GM12878 (cell line): ENCODE results near the gene PIEZO2. TPM values are rescaled to one million over a fixed set of nuclear protein-coding genes. Genes with fewer than 3 reads are reported as not detected.

ENCODE experiments used
- ATAC-seq: fragments of 200-7000 bp; cut with Tn5 transposase; 3 replicates; pipeline ENCODE4 v1.9.1; 2020; ENCODE audit warnings: mild to moderate bottlenecking, moderate library complexity
- BruUV-seq: library from RNA; stranded (reverse); fragments of 400-500 nt; replicated peaks from 2 replicates; lab custom pipeline; 2021; lab: Mats Ljungman, UMichigan
- CTCF ChIA-PET: fragments of 300-600 bp; sonication (Branson Sonifier 250); formaldehyde crosslinking; extraction: SDS; loops from one replicate; lab custom pipeline; 2021; ENCODE audit warnings: inconsistent platforms; lab: Yijun Ruan, JAX
- POLR2A ChIA-PET: fragments of 350-600 bp; formaldehyde crosslinking; extraction: SDS; loops from one replicate; lab custom pipeline; 2021; ENCODE audit warnings: inconsistent platforms; lab: Charles Lee
- RAD21 ChIA-PET: fragments of 300-600 bp; sonication (Branson Sonifier 250); formaldehyde crosslinking; loops from one replicate; lab custom pipeline; 2023; ENCODE audit warnings: antibody characterized with exemption; ENCODE audit not compliant: unreplicated experiment; lab: Charles Lee
- SMC1A ChIA-PET: fragments of 300-600 bp; sonication (Branson Sonifier 250); formaldehyde crosslinking; loops from one replicate; lab custom pipeline; 2023; ENCODE audit not compliant: unreplicated experiment, uncharacterized antibody; lab: Charles Lee
- DNase-seq: peaks from one replicate; pipeline ENCODE4 v3.0.0-alpha.2; 2011; ENCODE audit warnings: low read depth, low spot score
- FAIRE-seq: peaks from 3 replicates; lab custom pipeline; 2011; peaks lifted over from hg19 to GRCh38; lab: Jason Lieb, UNC
- H2AFZ ChIP-seq: 2 replicates; pipeline ENCODE4 v1.6.0; 2011; ENCODE audit warnings: low read depth, low read length, control low read depth; ENCODE audit not compliant: control insufficient read depth
- H3K27ac ChIP-seq: 2 replicates; pipeline ENCODE4 v1.5.1; 2011; ENCODE audit warnings: control low read depth; ENCODE audit not compliant: control insufficient read depth, insufficient read depth
- H3K27me3 ChIP-seq, 2 experiments: replicated peaks in 1 of 2; 2 replicates each; pipeline versions ENCODE4 v1.6.0 to v1.6.1; 2011; ENCODE audit warnings: low read length in 1 of 2; ENCODE audit not compliant: control insufficient read depth in 2 of 2, insufficient read depth in 2 of 2
- H3K36me3 ChIP-seq, 2 experiments: 2 replicates each; pipeline ENCODE4 v1.5.1; 2011; ENCODE audit warnings: low read length in 1 of 2; ENCODE audit not compliant: control insufficient read depth in 2 of 2, insufficient read depth in 2 of 2
- H3K4me1 ChIP-seq: 2 replicates; pipeline ENCODE4 v1.6.1; 2011; ENCODE audit warnings: mild to moderate bottlenecking, low read length, moderate library complexity, mixed read lengths; ENCODE audit not compliant: control insufficient read depth, insufficient read depth
- H3K4me2 ChIP-seq: 2 replicates; pipeline ENCODE4 v1.6.0; 2011; ENCODE audit warnings: control low read depth; ENCODE audit not compliant: control insufficient read depth, insufficient read depth
- H3K4me3 ChIP-seq: fragments of 200-600 bp; sonication (generic); 2 replicates; pipeline ENCODE4 v1.5.1; 2016
- H3K79me2 ChIP-seq: 2 replicates; pipeline ENCODE4 v1.6.0; 2011; ENCODE audit warnings: low read length; ENCODE audit not compliant: control insufficient read depth, insufficient read depth
- H3K9ac ChIP-seq: 2 replicates; pipeline ENCODE4 v1.8.0; 2011; ENCODE audit warnings: low read length, control low read depth, mixed read lengths; ENCODE audit not compliant: control insufficient read depth, insufficient read depth
- H3K9me3 ChIP-seq: replicated peaks from 3 replicates; pipeline ENCODE4 v1.5.1; 2011; ENCODE audit warnings: mild to moderate bottlenecking, low read length; ENCODE audit not compliant: control insufficient read depth, insufficient read depth
- H4K20me1 ChIP-seq: 2 replicates; pipeline ENCODE4 v1.6.0; 2011; ENCODE audit not compliant: control insufficient read depth, insufficient read depth
- BMI1 ChIP-seq: fragments of 450-650 bp; IDR thresholded peaks from 2 replicates; pipeline ENCODE4 v1.6.1; 2016; ENCODE audit warnings: mild to moderate bottlenecking, moderate library complexity, borderline replicate concordance
- CBFB ChIP-seq: IDR thresholded peaks from 2 replicates; pipeline ENCODE4 v1.6.1; 2016; ENCODE audit warnings: antibody characterized with exemption, low read depth
- CEBPB ChIP-seq, 2 experiments: fragments of 150-350 bp in 1 of 2; IDR thresholded peaks; 2 replicates each; pipeline ENCODE4 v1.6.1; 2012 to 2014; ENCODE audit warnings: low read depth in 2 of 2, low read length in 2 of 2, borderline replicate concordance in 1 of 2, inconsistent platforms in 1 of 2
- HDAC6 ChIP-seq: fragments of 200-600 bp; sonication (generic); IDR thresholded peaks from one replicate; pipeline ENCODE4 v1.8.0; 2017; ENCODE audit warnings: antibody characterized with exemption; ENCODE audit not compliant: unreplicated experiment
- TCF7 ChIP-seq: IDR thresholded peaks from 2 replicates; pipeline ENCODE4 v1.6.1; 2014; ENCODE audit warnings: antibody characterized with exemption, borderline replicate concordance
- YBX1 ChIP-seq: fragments of 450-650 bp; IDR thresholded peaks from 2 replicates; pipeline ENCODE4 v1.6.1; 2016; ENCODE audit warnings: antibody characterized with exemption
- YY1 ChIP-seq: IDR thresholded peaks from 2 replicates; pipeline ENCODE4 v1.6.1; 2011; ENCODE audit warnings: low read depth, mild to moderate bottlenecking, low read length
- ZNF622 ChIP-seq: fragments of 450-650 bp; IDR thresholded peaks from 2 replicates; pipeline ENCODE4 v1.6.1; 2017; ENCODE audit warnings: mild to moderate bottlenecking, inconsistent platforms
- WGBS: methylation state at CpG from one replicate; pipeline ENCODE4 v1.1.6; 2016; ENCODE audit warnings: low lambda C conversion rate; ENCODE audit not compliant: insufficient replicate concordance, insufficient coverage; ENCODE audit errors: missing lambda C conversion rate; 5-methylcytosine and 5-hydroxymethylcytosine counted together
- in situ Hi-C: fragments of 300-500 bp; cut with MboI; formaldehyde crosslinking; loops from 9 replicates; pipeline ENCODE4 v1.14.3; 2018; ENCODE audit warnings: mixed read lengths
- intact Hi-C: fragments of 100-400 bp; cut with micrococcal nuclease; formaldehyde crosslinking; loops from one replicate; pipeline ENCODE4 v1.14.2; 2022; ENCODE audit not compliant: unreplicated experiment
- polyA plus RNA-seq, 11 experiments: library from polyadenylated mRNA; depleted of rRNA in 4 of 11; unstranded in 6 of 11; stranded (reverse) in 5 of 11; fragments of >200 nt; fragmentation: Nextera tagmentation in 4 of 11; fragmentation: Illumina TruSeq in 1 of 11; extraction: Ambion mirVana in 4 of 11; extraction: Trizol in 1 of 11; gene quantifications; 1 replicate in 1 of 11; 2 replicates in 10 of 11; pipeline versions ENCODE4 v1.2.1 to v1.2.3, GENCODE V29; 2011 to 2016; ENCODE audit warnings: inconsistent platforms in 2 of 11, missing spikeins in 2 of 11, low read depth in 1 of 11
- total RNA-seq, 4 experiments: library from RNA; depleted of rRNA in 3 of 4; stranded (reverse); fragments of >200 nt in 3 of 4; fragmentation: Illumina TruSeq in 1 of 4; extraction: Trizol in 1 of 4; gene quantifications; 2 replicates each; pipeline versions ENCODE4 v1.2.1 to v1.2.3, GENCODE V29; 2013 to 2021
- TF ChIP-seq, protein P1 (sequence below): IDR thresholded peaks from 2 replicates; pipeline ENCODE4 v1.6.1; 2011; ENCODE audit warnings: low read depth, low read length, improper control_type of control experiment, borderline replicate concordance
- TF ChIP-seq, protein P2 (sequence below): IDR thresholded peaks from 2 replicates; pipeline ENCODE4 v1.6.1; 2012; ENCODE audit warnings: mild to moderate bottlenecking, low read depth, low read length
- TF ChIP-seq, protein P3 (sequence below): fragments of 450-650 bp; IDR thresholded peaks from 2 replicates; pipeline ENCODE4 v1.6.1; 2014; ENCODE audit warnings: mild to moderate bottlenecking
- TF ChIP-seq, protein P4 (sequence below): IDR thresholded peaks from 2 replicates; pipeline ENCODE4 v1.6.1; 2011; ENCODE audit warnings: low read depth, mild to moderate bottlenecking, low read length, moderate library complexity, borderline replicate concordance; ENCODE audit errors: extremely low read depth

PIEZO2 gene
- total and polyA plus RNA-seq, 10 of the 15 experiments (the other 5 are each of a cell fraction or from before 2014, with no cell fraction given): 6.7 to 42.3 (median 27.4) TPM

DNA sequence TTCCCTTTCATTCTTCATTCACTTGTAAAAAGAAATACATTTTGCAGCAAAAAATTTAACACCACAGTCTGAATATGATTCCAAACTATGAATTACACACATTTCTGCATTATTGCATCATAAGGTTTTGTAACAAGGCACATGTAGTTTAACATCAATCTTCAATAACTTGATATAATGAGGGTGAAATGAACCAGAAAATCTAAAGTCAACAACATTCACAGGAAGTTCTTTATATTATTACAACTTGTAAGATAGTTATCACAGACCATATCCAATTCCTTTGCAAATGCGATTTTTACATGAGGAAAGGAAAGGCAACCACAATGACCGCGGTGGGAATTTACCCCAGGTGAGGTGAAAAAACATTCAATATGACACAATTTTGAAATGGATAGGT, 410.2 kb downstream of the PIEZO2 start:
- no peaks in the 10 kb centered on the region for H3K9me3 ChIP-seq
- ChIA-PET CTCF (interaction anchor here (1.4 kb wide), 1 partner anchor 27 kb away, joined by 3 read pairs; no protein-coding TSS in a partner anchor), RAD21 (interaction anchor here (1.8 kb wide), 1 partner anchor 415 kb away, joined by 4 read pairs; no protein-coding TSS in a partner anchor)
- no peak for FAIRE-seq
- H3K27ac ChIP-seq: no peak overlapping the region
- H3K27me3 ChIP-seq: no peaks in the 10 kb centered on the region
- H4K20me1 ChIP-seq: no peaks in the 10 kb centered on the region
- no peak overlapping the region for H2AFZ ChIP-seq
- peaks cover 0 to 7% of the 10 kb centered on the region in 2 experiments; a peak in 3 of 4 replicates for H3K36me3 ChIP-seq
- TF ChIP-seq YY1 (no peak), TCF7 (no peak), CEBPB (IDR thresholded peaks at IDR 0.05; ENCODE audit: borderline replicate concordance in 1 of 2, low read depth in 2 of 2, low read length in 2 of 2) (no peak), YBX1 (no peak), ZNF622 (no peak), BMI1 (no peak)
- TF ChIP-seq, protein P1, sequence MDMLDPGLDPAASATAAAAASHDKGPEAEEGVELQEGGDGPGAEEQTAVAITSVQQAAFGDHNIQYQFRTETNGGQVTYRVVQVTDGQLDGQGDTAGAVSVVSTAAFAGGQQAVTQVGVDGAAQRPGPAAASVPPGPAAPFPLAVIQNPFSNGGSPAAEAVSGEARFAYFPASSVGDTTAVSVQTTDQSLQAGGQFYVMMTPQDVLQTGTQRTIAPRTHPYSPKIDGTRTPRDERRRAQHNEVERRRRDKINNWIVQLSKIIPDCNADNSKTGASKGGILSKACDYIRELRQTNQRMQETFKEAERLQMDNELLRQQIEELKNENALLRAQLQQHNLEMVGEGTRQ: no peak
- TF ChIP-seq, all 136 proteins: peak for 0
- WGBS: 76% methylated on average over 3 of the region's 3 CpGs
- Histone ChIP-seq H3K79me2 (no peaks in the 10 kb centered on the region), H3K4me3 (no peak overlapping the region), H3K4me2 (no peak overlapping the region), H3K4me1 (no peaks in the 10 kb centered on the region), H3K9ac (no peak overlapping the region)
- DNase-seq (no peak), ATAC-seq (no peak)
- intact Hi-C loops: no loop called here
- POLR2A ChIA-PET: no interaction called here
- no TSS peak for BruUV-seq
- SMC1A ChIA-PET: interaction anchor here (1.3 kb wide), 1 partner anchor 12 kb away, joined by 3 read pairs; no protein-coding TSS in a partner anchor
- in situ Hi-C loops: no loop called here

DNA sequence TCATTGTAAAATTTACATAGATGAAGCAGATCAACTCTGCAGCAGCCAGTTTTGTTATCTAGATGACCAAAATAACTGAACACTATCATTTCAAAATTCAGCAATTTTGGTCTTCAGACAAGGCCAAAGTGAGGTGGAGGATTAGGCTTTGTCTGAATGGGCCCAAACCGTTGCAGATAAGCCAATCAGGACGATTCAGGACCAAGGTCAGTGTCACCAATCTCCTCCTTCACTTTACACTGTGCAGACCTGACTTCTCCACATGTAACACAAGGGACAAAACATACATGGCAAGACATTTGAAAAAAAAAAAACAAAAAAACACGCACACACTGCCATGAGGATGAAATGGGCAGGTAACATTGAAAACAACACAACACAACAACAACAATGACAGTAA, 412.4 kb downstream of the PIEZO2 start:
- FAIRE-seq (no peak), DNase-seq (no peak), ATAC-seq (no peak)
- intact Hi-C loops: no loop called here
- in situ Hi-C loops: no loop called here
- H3K4me3 ChIP-seq: no peak overlapping the region
- WGBS: 0% methylated on average over 3 of the region's 3 CpGs
- H3K36me3 ChIP-seq: peaks cover 0 to 8% of the 10 kb centered on the region in 2 experiments; a peak in 3 of 4 replicates
- no peak overlapping the region for H3K4me2 ChIP-seq
- ChIA-PET CTCF (no interaction called here), POLR2A (no interaction called here), RAD21 (no interaction called here), SMC1A (no interaction called here)
- no peak overlapping the region for H3K27ac ChIP-seq
- no peak overlapping the region for H3K9ac ChIP-seq
- no peaks in the 10 kb centered on the region for H3K4me1 ChIP-seq
- no peaks in the 10 kb centered on the region for H3K79me2 ChIP-seq
- no peaks in the 10 kb centered on the region for H4K20me1 ChIP-seq
- H3K27me3 ChIP-seq: no peaks in the 10 kb centered on the region
- no peak overlapping the region for H2AFZ ChIP-seq
- H3K9me3 ChIP-seq: no peaks in the 10 kb centered on the region
- no TSS peak for BruUV-seq
- TF ChIP-seq HDAC6 (no peak), CBFB (no peak)
- TF ChIP-seq, protein P2, sequence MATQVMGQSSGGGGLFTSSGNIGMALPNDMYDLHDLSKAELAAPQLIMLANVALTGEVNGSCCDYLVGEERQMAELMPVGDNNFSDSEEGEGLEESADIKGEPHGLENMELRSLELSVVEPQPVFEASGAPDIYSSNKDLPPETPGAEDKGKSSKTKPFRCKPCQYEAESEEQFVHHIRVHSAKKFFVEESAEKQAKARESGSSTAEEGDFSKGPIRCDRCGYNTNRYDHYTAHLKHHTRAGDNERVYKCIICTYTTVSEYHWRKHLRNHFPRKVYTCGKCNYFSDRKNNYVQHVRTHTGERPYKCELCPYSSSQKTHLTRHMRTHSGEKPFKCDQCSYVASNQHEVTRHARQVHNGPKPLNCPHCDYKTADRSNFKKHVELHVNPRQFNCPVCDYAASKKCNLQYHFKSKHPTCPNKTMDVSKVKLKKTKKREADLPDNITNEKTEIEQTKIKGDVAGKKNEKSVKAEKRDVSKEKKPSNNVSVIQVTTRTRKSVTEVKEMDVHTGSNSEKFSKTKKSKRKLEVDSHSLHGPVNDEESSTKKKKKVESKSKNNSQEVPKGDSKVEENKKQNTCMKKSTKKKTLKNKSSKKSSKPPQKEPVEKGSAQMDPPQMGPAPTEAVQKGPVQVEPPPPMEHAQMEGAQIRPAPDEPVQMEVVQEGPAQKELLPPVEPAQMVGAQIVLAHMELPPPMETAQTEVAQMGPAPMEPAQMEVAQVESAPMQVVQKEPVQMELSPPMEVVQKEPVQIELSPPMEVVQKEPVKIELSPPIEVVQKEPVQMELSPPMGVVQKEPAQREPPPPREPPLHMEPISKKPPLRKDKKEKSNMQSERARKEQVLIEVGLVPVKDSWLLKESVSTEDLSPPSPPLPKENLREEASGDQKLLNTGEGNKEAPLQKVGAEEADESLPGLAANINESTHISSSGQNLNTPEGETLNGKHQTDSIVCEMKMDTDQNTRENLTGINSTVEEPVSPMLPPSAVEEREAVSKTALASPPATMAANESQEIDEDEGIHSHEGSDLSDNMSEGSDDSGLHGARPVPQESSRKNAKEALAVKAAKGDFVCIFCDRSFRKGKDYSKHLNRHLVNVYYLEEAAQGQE: peak; percentile 71; the same call in 1 of the 2 replicates
- TF ChIP-seq, protein P3, sequence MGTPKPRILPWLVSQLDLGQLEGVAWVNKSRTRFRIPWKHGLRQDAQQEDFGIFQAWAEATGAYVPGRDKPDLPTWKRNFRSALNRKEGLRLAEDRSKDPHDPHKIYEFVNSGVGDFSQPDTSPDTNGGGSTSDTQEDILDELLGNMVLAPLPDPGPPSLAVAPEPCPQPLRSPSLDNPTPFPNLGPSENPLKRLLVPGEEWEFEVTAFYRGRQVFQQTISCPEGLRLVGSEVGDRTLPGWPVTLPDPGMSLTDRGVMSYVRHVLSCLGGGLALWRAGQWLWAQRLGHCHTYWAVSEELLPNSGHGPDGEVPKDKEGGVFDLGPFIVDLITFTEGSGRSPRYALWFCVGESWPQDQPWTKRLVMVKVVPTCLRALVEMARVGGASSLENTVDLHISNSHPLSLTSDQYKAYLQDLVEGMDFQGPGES: no peak
- TF ChIP-seq, protein P4, sequence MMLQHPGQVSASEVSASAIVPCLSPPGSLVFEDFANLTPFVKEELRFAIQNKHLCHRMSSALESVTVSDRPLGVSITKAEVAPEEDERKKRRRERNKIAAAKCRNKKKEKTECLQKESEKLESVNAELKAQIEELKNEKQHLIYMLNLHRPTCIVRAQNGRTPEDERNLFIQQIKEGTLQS: no peak
